HG03378 (cell line): ENCODE data around the gene UGT1A8.

ENCODE experiments used
- ATAC-seq: cut with Tn5 transposase; IDR thresholded peaks from one replicate; pipeline ENCODE4 v1.9.1; 2021; ENCODE audit warnings: mild to moderate bottlenecking, moderate library complexity; ENCODE audit not compliant: unreplicated experiment

Gene UGT1A8

GRCh38 chr2:233796254-233796653, 178.8 kb downstream of the UGT1A8 start:
- ATAC-seq, result no peak

- no peak for ATAC-seq
Observed at GRCh38 chr2:233798335-233799086, 181.1 kb downstream of the UGT1A8 start.

- ATAC-seq, result no peak
Observed at GRCh38 chr2:233799087-233799665, 181.7 kb downstream of the UGT1A8 start.

- ATAC-seq, result no peak
Observed at GRCh38 chr2:233799716-233800115, 182.3 kb downstream of the UGT1A8 start.

- ATAC-seq, result no peak
Observed at GRCh38 chr2:233800208-233800607, 182.8 kb downstream of the UGT1A8 start.

GRCh38 chr2:233801357-233802131, 184.1 kb downstream of the UGT1A8 start:
- no peak for ATAC-seq

GRCh38 chr2:233802132-233802815, 184.8 kb downstream of the UGT1A8 start:
- ATAC-seq, result no peak

- ATAC-seq, result no peak
Observed at GRCh38 chr2:233803292-233803911, 186.0 kb downstream of the UGT1A8 start.

- ATAC-seq, result no peak
Observed at GRCh38 chr2:233803994-233804393, 186.6 kb downstream of the UGT1A8 start.

GRCh38 chr2:233807215-233807865, 189.9 kb downstream of the UGT1A8 start:
- no peak for ATAC-seq

GRCh38 chr2:233807966-233808935, 190.8 kb downstream of the UGT1A8 start:
- no peak for ATAC-seq

GRCh38 chr2:233810385-233810784, 193.0 kb downstream of the UGT1A8 start:
- ATAC-seq, result no peak

GRCh38 chr2:233811087-233811486, 193.7 kb downstream of the UGT1A8 start:
- no peak for ATAC-seq

- no peak for ATAC-seq
Observed at GRCh38 chr2:233811732-233812131, 194.3 kb downstream of the UGT1A8 start.

GRCh38 chr2:233813236-233814055, 196.0 kb downstream of the UGT1A8 start:
- ATAC-seq, result no peak

- ATAC-seq, result no peak
Observed at GRCh38 chr2:233814056-233814835, 196.8 kb downstream of the UGT1A8 start.

GRCh38 chr2:233815861-233816260, 198.4 kb downstream of the UGT1A8 start:
- ATAC-seq, result no peak

- no peak for ATAC-seq
Observed at GRCh38 chr2:233816334-233816733, 198.9 kb downstream of the UGT1A8 start.
